Measurements from ENCODE around the gene PRKAG1. TPM values are rescaled to one million over a fixed set of nuclear protein-coding genes. Genes with fewer than 3 reads are reported as not detected.
A peak's percentile ranks its signal among the peaks of the same experiment; 100 is the strongest.

Gene PRKAG1
- total RNA-seq, 4 donors from 2014 or later, result 40.0 to 61.4 (median 49.6) TPM

DNA sequence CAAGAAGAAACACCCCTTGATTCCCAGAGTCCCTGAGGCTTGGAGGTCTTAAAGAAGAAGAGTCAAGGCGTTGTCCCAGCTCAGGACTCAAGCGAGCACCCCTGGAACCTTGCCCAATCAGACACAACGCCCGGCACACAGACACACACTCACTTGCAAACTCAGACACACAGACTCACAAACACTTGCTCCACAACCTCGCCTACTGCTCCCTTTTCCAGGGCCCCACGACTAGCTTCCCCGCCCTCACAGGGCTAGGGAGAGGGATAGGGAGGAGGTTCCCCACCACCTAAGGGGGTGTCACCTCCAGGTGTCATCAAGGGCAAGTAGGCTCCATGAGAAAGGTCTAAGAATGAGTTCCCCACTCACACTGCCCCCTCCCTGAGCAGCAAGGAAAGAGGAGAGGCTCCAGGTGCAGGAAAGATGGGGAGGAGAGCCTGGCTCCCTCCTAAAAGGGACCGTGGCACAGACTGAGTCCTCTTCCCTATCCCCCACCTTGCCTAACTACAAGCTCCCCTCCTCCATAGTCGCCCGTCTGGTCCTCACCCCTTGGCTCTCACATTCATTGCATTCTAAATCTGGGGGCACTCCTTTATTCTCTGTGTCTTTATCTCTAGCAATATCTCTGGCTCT lies 47.8 kb downstream of the PRKAG1 start:
- H3K4me1 ChIP-seq, result peaks cover 49% of the 10 kb centered on the region
- 29% methylated on average over 10 of the region's 10 CpGs for WGBS
- H3K27ac ChIP-seq, result no peak overlapping the region
- H3K9me3 ChIP-seq, result no peaks in the 10 kb centered on the region
- H3K36me3 ChIP-seq, result no peaks in the 10 kb centered on the region
- DNase-seq (ENCODE audit: low spot score in 2 of 2), result no peak
- TF ChIP-seq POLR2AphosphoS5 (IDR thresholded peaks at IDR 0.05), result no peak
- no peak for TF ChIP-seq EP300 (IDR thresholded peaks at IDR 0.05)
- TF ChIP-seq CTCF (IDR thresholded peaks at IDR 0.05), result no peak
- no peak for TF ChIP-seq POLR2A (IDR thresholded peaks at IDR 0.05)
- peak overlapping the region; percentile 45 for H3K4me3 ChIP-seq
- peaks cover 52% of the 10 kb centered on the region for H3K27me3 ChIP-seq

GRCh38 chr12:48969833-48970701 lies 48.5 kb downstream of the PRKAG1 start:
- H3K4me1 ChIP-seq, result peaks cover 49% of the 10 kb centered on the region
- no peaks in the 10 kb centered on the region for H3K9me3 ChIP-seq
- WGBS, result 25% methylated on average over 16 of the region's 77 CpGs
- peak overlapping the region; percentile 5 for H3K27ac ChIP-seq
- peak overlapping the region; percentile 38 for H3K4me3 ChIP-seq
- DNase-seq (ENCODE audit: low spot score in 2 of 2), result no peak
- H3K36me3 ChIP-seq, result no peaks in the 10 kb centered on the region
- TF ChIP-seq EP300 (IDR thresholded peaks at IDR 0.05), result no peak
- TF ChIP-seq POLR2A (IDR thresholded peaks at IDR 0.05), result no peak
- no peak for TF ChIP-seq POLR2AphosphoS5 (IDR thresholded peaks at IDR 0.05)
- no peak for TF ChIP-seq CTCF (IDR thresholded peaks at IDR 0.05)
- H3K27me3 ChIP-seq, result peaks cover 52% of the 10 kb centered on the region

GRCh38 chr12:48969160-48969771 lies 49.3 kb downstream of the PRKAG1 start:
- H3K4me3 ChIP-seq, result peak overlapping the region; percentile 38
- 46% methylated on average over 8 of the region's 8 CpGs for WGBS

DNA sequence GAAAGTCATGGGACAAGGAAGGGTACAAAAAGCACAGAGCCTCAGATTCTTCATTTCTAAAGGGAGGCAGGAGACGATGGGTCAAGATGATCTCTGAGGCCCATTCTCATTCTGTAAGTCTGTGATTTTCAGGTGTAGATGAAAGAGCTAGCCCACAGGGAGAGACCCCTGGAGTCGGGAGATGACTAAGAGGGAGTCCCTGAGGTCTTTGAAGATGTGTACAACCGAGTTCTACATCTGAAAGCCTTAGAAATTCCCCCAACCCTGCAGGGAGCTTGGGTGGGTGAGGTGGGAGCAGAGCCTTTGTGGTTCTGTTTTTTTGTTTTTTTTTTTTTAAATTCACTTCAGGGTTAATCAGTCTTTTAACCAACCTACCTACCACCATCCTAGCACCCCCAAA lies 50.1 kb downstream of the PRKAG1 start:
- H3K4me3 ChIP-seq, result no peak overlapping the region
- 79% methylated on average over 3 of the region's 3 CpGs for whole genome bisulfite sequencing
- TF ChIP-seq POLR2AphosphoS5 (IDR thresholded peaks at IDR 0.05), result no peak
- no peak for TF ChIP-seq CTCF (IDR thresholded peaks at IDR 0.05)

More at GRCh38 chr12:48969160-48969771, 49.3 kb downstream of the PRKAG1 start:
- no peak overlapping the region for H3K27ac ChIP-seq
- no peak for TF ChIP-seq EP300 (IDR thresholded peaks at IDR 0.05)
- no peak for TF ChIP-seq POLR2AphosphoS5 (IDR thresholded peaks at IDR 0.05)
- TF ChIP-seq CTCF (IDR thresholded peaks at IDR 0.05), result no peak
- no peak for TF ChIP-seq POLR2A (IDR thresholded peaks at IDR 0.05)
- no peaks in the 10 kb centered on the region for H3K9me3 ChIP-seq
- peaks cover 50% of the 10 kb centered on the region for H3K27me3 ChIP-seq
- DNase-seq (ENCODE audit: low spot score in 2 of 2), result no peak
- H3K36me3 ChIP-seq, result no peaks in the 10 kb centered on the region
- H3K4me1 ChIP-seq, result peaks cover 49% of the 10 kb centered on the region

DNA sequence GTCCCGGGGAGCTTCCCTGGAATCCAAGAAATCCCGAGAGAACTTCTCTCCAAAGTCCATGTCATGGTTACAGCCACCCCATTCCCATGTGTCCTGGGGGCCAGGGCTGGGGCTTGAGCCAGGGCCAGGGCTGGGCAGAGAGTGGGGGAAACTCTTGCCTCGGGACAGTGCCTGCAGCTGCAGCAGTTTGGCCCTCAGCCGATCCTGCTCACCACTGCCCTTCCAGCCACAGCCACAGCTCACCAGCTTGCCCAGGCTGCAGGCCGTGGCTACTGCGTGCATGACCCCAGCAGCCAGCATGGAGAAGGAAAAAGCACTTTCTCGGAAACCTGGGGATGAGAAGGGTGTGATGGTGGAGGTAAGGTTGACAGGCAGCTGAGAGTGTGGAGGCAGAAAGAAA lies 50.6 kb downstream of the PRKAG1 start:
- Histone ChIP-seq H3K4me1 (peaks cover 39% of the 10 kb centered on the region), H3K4me3 (no peak overlapping the region), H3K9me3 (no peaks in the 10 kb centered on the region), H3K36me3 (no peaks in the 10 kb centered on the region), H3K27ac (no peak overlapping the region), H3K27me3 (peaks cover 38% of the 10 kb centered on the region)
- no peak for TF ChIP-seq CTCF (IDR thresholded peaks at IDR 0.05)
- no peak for TF ChIP-seq EP300 (IDR thresholded peaks at IDR 0.05)
- TF ChIP-seq POLR2AphosphoS5 (IDR thresholded peaks at IDR 0.05), result no peak
- TF ChIP-seq POLR2A (IDR thresholded peaks at IDR 0.05), result no peak
- no peak for DNase-seq (ENCODE audit: low spot score in 2 of 2)
- WGBS, result 74% methylated on average over 7 of the region's 7 CpGs

More for the DNA sequence above, 50.1 kb downstream of the PRKAG1 start:
- Histone ChIP-seq H3K9me3 (no peaks in the 10 kb centered on the region), H3K4me1 (peaks cover 43% of the 10 kb centered on the region), H3K27me3 (peaks cover 42% of the 10 kb centered on the region), H3K36me3 (no peaks in the 10 kb centered on the region), H3K27ac (no peak overlapping the region)
- DNase-seq (ENCODE audit: low spot score in 2 of 2), result no peak
